ENCODE results near the gene TMPRSS11D.

Gene TMPRSS11D

GRCh38 chr4:67883902-67884301, at the start of gene TMPRSS11D:
TSS of gene TMPRSS11D (minus strand) at chr4:67884002. CDS start at chr4:67883933, 69 bp downstream.
- H3K79me2 ChIP-seq (ENCODE audit: control insufficient read depth, low read length): no peaks in the 10 kb centered on the region
- H3K4me1 ChIP-seq (ENCODE audit: control insufficient read depth, low read length): no peaks in the 10 kb centered on the region
- H3K9me3 ChIP-seq (ENCODE audit: control insufficient read depth, insufficient read depth, low read length): no peaks in the 10 kb centered on the region
- no peak within 1 kb of the TSS for H3K27ac ChIP-seq (ENCODE audit: low read depth, low read length)
- no peaks in the 10 kb centered on the region for H3F3A ChIP-seq (ENCODE audit: control insufficient read depth, insufficient read depth)
- no peak within 1 kb of the TSS for H3K4me2 ChIP-seq (ENCODE audit: low read length)
- no peak within 1 kb of the TSS for H3K4me3 ChIP-seq (ENCODE audit: low read length)
- H3K36me3 ChIP-seq (ENCODE audit: control insufficient read depth, low read length): no peaks in the 10 kb centered on the region
- TF ChIP-seq CTCF (IDR thresholded peaks at IDR 0.05; ENCODE audit: low read depth, low read length, poor library complexity, severe bottlenecking) (no peak), EZH2phosphoT487 (IDR thresholded peaks at IDR 0.05; ENCODE audit: borderline replicate concordance, low read length) (no peak)
- H3K27me3 ChIP-seq (ENCODE audit: control insufficient read depth, low read length): no peaks in the 10 kb centered on the region
- no peaks in the 10 kb centered on the region for H4K20me1 ChIP-seq (ENCODE audit: control insufficient read depth, insufficient read depth, low read depth, low read length)
- H3K9me2 ChIP-seq (replicated peaks; ENCODE audit: control insufficient read depth, low read length): no peaks in the 10 kb centered on the region

GRCh38 chr4:67933038-67933437, 49.2 kb upstream of the TMPRSS11D start:
- Histone ChIP-seq H3K79me2 (ENCODE audit: control insufficient read depth, low read length) (no peaks in the 10 kb centered on the region), H3K36me3 (ENCODE audit: control insufficient read depth, low read length) (no peaks in the 10 kb centered on the region), H3K9me2 (replicated peaks; ENCODE audit: control insufficient read depth, low read length) (no peaks in the 10 kb centered on the region), H3K4me3 (ENCODE audit: low read length) (no peak overlapping the region), H4K20me1 (ENCODE audit: control insufficient read depth, insufficient read depth, low read depth, low read length) (no peaks in the 10 kb centered on the region), H3K4me1 (ENCODE audit: control insufficient read depth, low read length) (no peaks in the 10 kb centered on the region), H3K9me3 (ENCODE audit: control insufficient read depth, insufficient read depth, low read length) (no peaks in the 10 kb centered on the region), H3F3A (ENCODE audit: control insufficient read depth, insufficient read depth) (no peaks in the 10 kb centered on the region), H3K27ac (ENCODE audit: low read depth, low read length) (no peak overlapping the region), H3K4me2 (ENCODE audit: low read length) (no peak overlapping the region), H3K27me3 (ENCODE audit: control insufficient read depth, low read length) (peaks cover 14% of the 10 kb centered on the region)
- no peak for TF ChIP-seq CTCF (IDR thresholded peaks at IDR 0.05; ENCODE audit: low read depth, low read length, poor library complexity, severe bottlenecking)
- no peak for TF ChIP-seq EZH2phosphoT487 (IDR thresholded peaks at IDR 0.05; ENCODE audit: borderline replicate concordance, low read length)

GRCh38 chr4:67931256-67931655, 47.5 kb upstream of the TMPRSS11D start:
- no peaks in the 10 kb centered on the region for H3F3A ChIP-seq (ENCODE audit: control insufficient read depth, insufficient read depth)
- no peaks in the 10 kb centered on the region for H3K36me3 ChIP-seq (ENCODE audit: control insufficient read depth, low read length)
- H3K4me2 ChIP-seq (ENCODE audit: low read length): no peak overlapping the region
- H3K27ac ChIP-seq (ENCODE audit: low read depth, low read length): no peak overlapping the region
- no peaks in the 10 kb centered on the region for H3K9me3 ChIP-seq (ENCODE audit: control insufficient read depth, insufficient read depth, low read length)
- no peak overlapping the region for H3K4me3 ChIP-seq (ENCODE audit: low read length)
- TF ChIP-seq EZH2phosphoT487 (IDR thresholded peaks at IDR 0.05; ENCODE audit: borderline replicate concordance, low read length): no peak
- no peak for TF ChIP-seq CTCF (IDR thresholded peaks at IDR 0.05; ENCODE audit: low read depth, low read length, poor library complexity, severe bottlenecking)
- H3K9me2 ChIP-seq (replicated peaks; ENCODE audit: control insufficient read depth, low read length): no peaks in the 10 kb centered on the region
- no peaks in the 10 kb centered on the region for H3K4me1 ChIP-seq (ENCODE audit: control insufficient read depth, low read length)
- H3K79me2 ChIP-seq (ENCODE audit: control insufficient read depth, low read length): no peaks in the 10 kb centered on the region
- H3K27me3 ChIP-seq (ENCODE audit: control insufficient read depth, low read length): peaks cover 14% of the 10 kb centered on the region
- no peaks in the 10 kb centered on the region for H4K20me1 ChIP-seq (ENCODE audit: control insufficient read depth, insufficient read depth, low read depth, low read length)

GRCh38 chr4:67929426-67929825, 45.6 kb upstream of the TMPRSS11D start:
- H3K4me1 ChIP-seq (ENCODE audit: control insufficient read depth, low read length): no peaks in the 10 kb centered on the region

More at GRCh38 chr4:67929426-67929825, 45.6 kb upstream of the TMPRSS11D start:
- Histone ChIP-seq H3F3A (ENCODE audit: control insufficient read depth, insufficient read depth) (no peaks in the 10 kb centered on the region), H3K4me2 (ENCODE audit: low read length) (no peak overlapping the region), H3K9me3 (ENCODE audit: control insufficient read depth, insufficient read depth, low read length) (no peaks in the 10 kb centered on the region), H3K27ac (ENCODE audit: low read depth, low read length) (no peak overlapping the region), H3K4me3 (ENCODE audit: low read length) (no peak overlapping the region), H3K27me3 (ENCODE audit: control insufficient read depth, low read length) (peaks cover 14% of the 10 kb centered on the region), H3K79me2 (ENCODE audit: control insufficient read depth, low read length) (no peaks in the 10 kb centered on the region), H3K9me2 (replicated peaks; ENCODE audit: control insufficient read depth, low read length) (no peaks in the 10 kb centered on the region), H3K36me3 (ENCODE audit: control insufficient read depth, low read length) (no peaks in the 10 kb centered on the region), H4K20me1 (ENCODE audit: control insufficient read depth, insufficient read depth, low read depth, low read length) (no peaks in the 10 kb centered on the region)
- TF ChIP-seq CTCF (IDR thresholded peaks at IDR 0.05; ENCODE audit: low read depth, low read length, poor library complexity, severe bottlenecking) (no peak), EZH2phosphoT487 (IDR thresholded peaks at IDR 0.05; ENCODE audit: borderline replicate concordance, low read length) (no peak)
